Type B pancreatic cell (in vitro differentiated cells): ENCODE data around the gene NDUFS6. TPM values are rescaled to one million over a fixed set of nuclear protein-coding genes. Genes with fewer than 3 reads are reported as not detected.

Experiments
- DNase-seq: peaks from one replicate; pipeline ENCODE4 v3.0.0; 2021; ENCODE audit warnings: mixed read lengths; ENCODE audit not compliant: unreplicated experiment; ENCODE audit errors: extremely low spot score
- H3K27ac Mint-ChIP-seq: 2 replicates; pipeline ENCODE4 v1.8.0; 2021; ENCODE audit warnings: mild to moderate bottlenecking, mixed read lengths
- H3K27me3 Mint-ChIP-seq: 2 replicates; pipeline ENCODE4 v1.8.0; 2021; ENCODE audit warnings: mixed read lengths
- H3K36me3 Mint-ChIP-seq: 2 replicates; pipeline ENCODE4 v1.8.0; 2021; ENCODE audit warnings: mixed read lengths
- H3K4me1 Mint-ChIP-seq: one replicate; pipeline ENCODE4 v1.8.0; 2021; ENCODE audit warnings: mixed read lengths; ENCODE audit not compliant: unreplicated experiment
- H3K4me3 Mint-ChIP-seq: 2 replicates; pipeline ENCODE4 v1.8.0; 2021; ENCODE audit warnings: mild to moderate bottlenecking, mixed read lengths
- H3K9me3 Mint-ChIP-seq: 2 replicates; pipeline ENCODE4 v1.8.0; 2021; ENCODE audit warnings: mixed read lengths
- total RNA-seq: library from RNA; stranded (reverse); gene quantifications from 2 replicates; pipeline ENCODE4 v1.2.1, GENCODE V29; 2021; ENCODE audit warnings: low replicate concordance
- TF ChIP-seq, protein P1 (sequence below): fragments of 200-600 bp; sonication (generic); conservative IDR thresholded peaks from 2 replicates; pipeline ENCODE4 v1.5.0; 2021; ENCODE audit warnings: antibody characterized with exemption, mild to moderate bottlenecking

The NDUFS6 gene
- total RNA-seq, 1 donor from 2014 or later, result 37.7 TPM

DNA sequence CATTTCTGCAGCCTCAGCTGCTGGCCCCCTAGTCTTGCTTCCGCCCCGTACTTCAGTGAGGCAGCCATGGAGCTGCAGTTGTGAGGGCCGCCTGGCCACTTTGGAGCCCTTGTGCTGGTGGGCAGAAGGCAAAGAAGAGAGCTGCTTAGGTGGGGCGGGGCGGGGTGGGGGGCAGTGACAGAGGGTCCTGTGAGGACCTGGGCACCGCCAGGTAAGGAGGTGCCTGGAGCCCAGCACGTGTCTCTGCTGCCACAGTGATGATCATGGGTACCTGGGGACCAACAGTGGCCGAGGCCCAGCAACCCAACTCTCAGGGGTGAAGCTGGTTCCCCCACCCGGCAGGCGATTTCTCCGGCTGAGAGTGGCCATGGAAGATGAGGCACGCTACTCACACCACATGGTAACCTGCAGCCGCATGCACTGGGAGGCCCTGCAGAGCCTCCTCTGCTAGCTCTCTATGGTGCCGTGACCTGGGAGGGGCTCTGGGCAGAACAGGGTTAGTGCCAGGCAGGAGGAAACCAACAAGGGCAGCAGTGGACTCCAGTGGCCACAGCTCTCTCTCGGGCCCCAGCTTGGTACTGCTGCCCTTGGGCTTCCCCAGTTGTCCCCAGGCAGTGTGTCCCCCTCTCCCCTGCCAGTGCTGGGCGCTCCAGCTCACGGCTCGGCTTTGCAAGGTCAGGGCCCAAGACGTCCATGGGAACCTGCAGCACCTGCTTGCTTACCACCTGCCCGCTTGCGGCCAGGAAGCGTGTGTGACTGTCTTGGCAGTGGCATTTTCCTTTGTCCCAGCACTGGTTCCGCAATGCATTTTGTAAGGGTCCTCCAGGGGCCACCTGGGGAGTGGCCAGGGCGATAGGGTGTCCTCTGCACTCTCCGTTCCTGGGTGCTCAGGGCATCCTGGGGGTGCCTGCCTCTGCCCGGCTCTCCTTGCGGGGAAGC, 24.0 kb downstream of the NDUFS6 start:
- Mint-ChIP-seq H3K36me3 (peaks cover 25% of the 10 kb centered on the region), H3K4me3 (no peak overlapping the region), H3K27me3 (no peaks in the 10 kb centered on the region), H3K9me3 (no peaks in the 10 kb centered on the region), H3K27ac (no peak overlapping the region), H3K4me1 (no peaks in the 10 kb centered on the region)
- no peak for DNase-seq
- TF ChIP-seq, protein P1, sequence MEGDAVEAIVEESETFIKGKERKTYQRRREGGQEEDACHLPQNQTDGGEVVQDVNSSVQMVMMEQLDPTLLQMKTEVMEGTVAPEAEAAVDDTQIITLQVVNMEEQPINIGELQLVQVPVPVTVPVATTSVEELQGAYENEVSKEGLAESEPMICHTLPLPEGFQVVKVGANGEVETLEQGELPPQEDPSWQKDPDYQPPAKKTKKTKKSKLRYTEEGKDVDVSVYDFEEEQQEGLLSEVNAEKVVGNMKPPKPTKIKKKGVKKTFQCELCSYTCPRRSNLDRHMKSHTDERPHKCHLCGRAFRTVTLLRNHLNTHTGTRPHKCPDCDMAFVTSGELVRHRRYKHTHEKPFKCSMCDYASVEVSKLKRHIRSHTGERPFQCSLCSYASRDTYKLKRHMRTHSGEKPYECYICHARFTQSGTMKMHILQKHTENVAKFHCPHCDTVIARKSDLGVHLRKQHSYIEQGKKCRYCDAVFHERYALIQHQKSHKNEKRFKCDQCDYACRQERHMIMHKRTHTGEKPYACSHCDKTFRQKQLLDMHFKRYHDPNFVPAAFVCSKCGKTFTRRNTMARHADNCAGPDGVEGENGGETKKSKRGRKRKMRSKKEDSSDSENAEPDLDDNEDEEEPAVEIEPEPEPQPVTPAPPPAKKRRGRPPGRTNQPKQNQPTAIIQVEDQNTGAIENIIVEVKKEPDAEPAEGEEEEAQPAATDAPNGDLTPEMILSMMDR, result no peak

DNA sequence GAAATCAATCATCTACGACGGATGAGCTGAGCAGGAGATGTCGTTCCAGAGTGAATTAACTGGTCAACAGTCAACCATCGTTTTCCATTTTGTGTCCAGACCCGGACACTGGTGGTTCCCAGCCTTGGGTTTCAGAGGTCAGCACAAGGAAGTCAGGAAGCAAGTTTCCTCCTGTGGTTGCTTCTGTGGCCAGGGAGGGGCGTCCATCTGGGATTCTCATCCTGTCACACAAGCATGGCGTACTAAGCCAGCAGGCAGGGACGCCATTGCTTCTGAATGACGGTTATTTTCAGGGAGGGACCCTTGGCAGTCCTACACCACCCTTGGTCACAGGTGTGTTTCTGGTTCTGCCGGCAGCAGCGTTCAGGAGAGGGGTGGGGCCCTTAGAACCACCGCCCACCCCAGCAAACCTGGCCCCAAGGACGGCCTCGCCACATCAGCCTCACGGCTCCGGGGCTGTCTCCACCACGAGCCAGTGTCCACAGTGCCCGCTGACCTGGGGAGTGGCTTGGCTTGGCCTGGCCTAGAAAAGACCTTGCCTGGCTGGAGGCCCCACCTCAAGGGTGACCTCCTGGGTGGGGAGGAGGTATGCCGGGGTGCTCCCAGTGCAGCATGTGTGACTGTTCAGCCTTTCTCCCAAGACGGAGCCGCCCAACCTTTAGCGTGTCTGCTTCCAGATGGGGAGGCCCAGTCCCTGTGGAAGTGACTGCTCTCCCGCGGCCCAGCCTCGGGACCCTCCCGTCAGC, 25.2 kb downstream of the NDUFS6 start:
- Mint-ChIP-seq H3K4me1 (no peaks in the 10 kb centered on the region), H3K27me3 (no peaks in the 10 kb centered on the region), H3K36me3 (peaks cover 17% of the 10 kb centered on the region), H3K27ac (no peak overlapping the region), H3K4me3 (no peak overlapping the region), H3K9me3 (no peaks in the 10 kb centered on the region)
- TF ChIP-seq, protein P1, result no peak
- DNase-seq, result no peak

DNA sequence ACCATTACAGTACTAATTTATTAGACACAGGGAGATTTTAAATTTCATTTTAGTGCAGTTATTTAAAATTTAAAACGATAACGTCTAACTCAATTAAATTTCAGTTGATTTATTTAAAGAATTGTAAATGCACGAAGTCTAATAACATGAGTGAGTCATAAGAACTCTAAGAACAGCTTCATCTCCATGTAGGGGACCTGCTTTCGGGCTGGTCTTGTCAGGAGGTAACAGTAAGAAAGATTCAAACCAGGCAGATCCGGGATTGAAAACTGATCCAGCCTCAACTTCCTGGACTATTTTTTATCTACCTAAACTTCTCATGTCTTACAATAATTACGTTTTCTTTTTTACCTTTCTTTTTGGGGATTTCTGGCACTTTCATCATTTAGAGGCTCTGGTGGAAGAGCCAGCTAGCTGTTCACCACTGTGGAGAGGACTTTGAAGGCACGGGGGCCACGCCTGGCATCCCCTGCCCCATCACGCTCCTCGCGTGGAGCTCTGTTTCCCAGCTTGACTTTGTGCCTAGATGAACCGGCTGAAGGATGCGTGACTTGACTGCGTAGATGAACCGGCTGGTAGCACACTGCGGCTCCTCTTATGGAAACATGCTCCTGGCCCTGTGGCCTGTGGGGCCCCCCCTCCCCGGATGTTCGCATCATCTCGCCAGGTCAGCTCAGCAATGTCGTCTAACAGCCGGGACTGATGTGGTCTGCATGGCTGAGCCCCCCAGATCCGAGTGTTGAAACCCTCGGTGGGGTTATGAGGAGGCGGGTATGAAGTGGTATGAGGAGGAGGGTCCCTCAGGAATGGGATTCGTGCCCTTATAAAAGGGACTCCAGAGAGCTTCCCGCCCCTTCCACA, 26.0 kb downstream of the NDUFS6 start:
- H3K4me3 Mint-ChIP-seq, result no peak overlapping the region
- TF ChIP-seq, protein P1, result no peak
- H3K27me3 Mint-ChIP-seq, result peaks cover 5% of the 10 kb centered on the region
- H3K4me1 Mint-ChIP-seq, result no peaks in the 10 kb centered on the region
- peaks cover 11% of the 10 kb centered on the region for H3K36me3 Mint-ChIP-seq
- no peak overlapping the region for H3K27ac Mint-ChIP-seq
- no peaks in the 10 kb centered on the region for H3K9me3 Mint-ChIP-seq
- DNase-seq, result no peak

DNA sequence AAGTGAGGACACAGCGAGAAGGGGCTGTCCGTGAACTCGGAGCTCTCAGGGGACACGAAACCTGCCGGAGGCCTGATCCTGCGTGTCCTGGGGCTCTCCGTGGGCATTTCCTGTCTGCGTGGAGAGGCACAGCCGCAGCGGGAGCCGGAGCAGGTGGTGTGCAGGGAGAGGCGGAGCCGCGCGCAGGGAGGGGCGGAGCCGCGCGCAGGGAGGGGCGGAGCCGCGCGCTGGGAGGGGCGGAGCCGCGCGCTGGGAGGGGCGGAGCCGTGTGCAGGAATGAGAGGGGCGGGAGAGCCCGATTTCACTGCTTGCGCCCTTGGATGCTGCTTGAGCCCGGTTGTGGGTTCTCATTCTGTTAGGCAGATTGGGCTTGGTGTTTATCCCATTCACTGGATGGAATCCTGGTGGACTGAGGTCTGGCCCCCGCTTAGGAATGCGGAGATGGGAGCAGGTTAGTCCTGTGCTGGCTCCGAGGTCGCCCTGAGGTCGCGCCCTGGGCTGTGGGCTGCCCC, 26.7 kb downstream of the NDUFS6 start:
- TF ChIP-seq, protein P1, result no peak
- no peak for DNase-seq
- peaks cover 11% of the 10 kb centered on the region for H3K36me3 Mint-ChIP-seq
- H3K4me3 Mint-ChIP-seq, result no peak overlapping the region
- H3K27me3 Mint-ChIP-seq, result peaks cover 9% of the 10 kb centered on the region
- no peak overlapping the region for H3K27ac Mint-ChIP-seq
- H3K9me3 Mint-ChIP-seq, result no peaks in the 10 kb centered on the region
- no peaks in the 10 kb centered on the region for H3K4me1 Mint-ChIP-seq
